COLO829 (cell line): ENCODE results near the gene WDFY4.

Source experiments
- DNase-seq: peaks from one replicate; pipeline ENCODE4 v3.0.0; 2012; ENCODE audit warnings: low spot score

Gene WDFY4

GRCh38 chr10:48817141-48817540 lies 132.5 kb downstream of the WDFY4 start:
- no peak for DNase-seq

- DNase-seq = no peak
These were observed 133.4 kb downstream of the WDFY4 start for GRCh38 chr10:48818081-48818480.

GRCh38 chr10:48818861-48819520 lies 134.3 kb downstream of the WDFY4 start:
- no peak for DNase-seq

- no peak for DNase-seq
These were observed 135.1 kb downstream of the WDFY4 start for GRCh38 chr10:48819783-48820182.

- no peak for DNase-seq
These were observed 135.6 kb downstream of the WDFY4 start for GRCh38 chr10:48820231-48820630.

GRCh38 chr10:48820699-48821098 lies 136.0 kb downstream of the WDFY4 start:
- no peak for DNase-seq

GRCh38 chr10:48821111-48821510 lies 136.4 kb downstream of the WDFY4 start:
- DNase-seq = no peak

GRCh38 chr10:48821692-48822091 lies 137.0 kb downstream of the WDFY4 start:
- no peak for DNase-seq

GRCh38 chr10:48833674-48834073 lies 149.0 kb downstream of the WDFY4 start:
- no peak for DNase-seq

- DNase-seq = no peak
These were observed 149.7 kb downstream of the WDFY4 start for GRCh38 chr10:48834189-48834965.

- no peak for DNase-seq
These were observed 151.1 kb downstream of the WDFY4 start for GRCh38 chr10:48835781-48836180.

- DNase-seq = no peak
These were observed 151.9 kb downstream of the WDFY4 start for GRCh38 chr10:48836605-48837004.

GRCh38 chr10:48838834-48839233 lies 154.2 kb downstream of the WDFY4 start:
- DNase-seq = no peak

GRCh38 chr10:48839809-48840679 lies 155.4 kb downstream of the WDFY4 start:
- no peak for DNase-seq

- DNase-seq = no peak
These were observed 157.6 kb downstream of the WDFY4 start for GRCh38 chr10:48842231-48842630.

- DNase-seq = no peak
These were observed 158.5 kb downstream of the WDFY4 start for GRCh38 chr10:48843198-48843597.

GRCh38 chr10:48844616-48845015 lies 159.9 kb downstream of the WDFY4 start:
- DNase-seq = no peak

GRCh38 chr10:48845512-48845911 lies 160.8 kb downstream of the WDFY4 start:
- no peak for DNase-seq

GRCh38 chr10:48847691-48848090 lies 163.0 kb downstream of the WDFY4 start:
- DNase-seq = no peak

- DNase-seq = no peak
These were observed 172.2 kb downstream of the WDFY4 start for GRCh38 chr10:48856855-48857254.

GRCh38 chr10:48872234-48872633 lies 187.6 kb downstream of the WDFY4 start:
- no peak for DNase-seq

- no peak for DNase-seq
These were observed 193.4 kb downstream of the WDFY4 start for GRCh38 chr10:48878091-48878490.

- no peak for DNase-seq
These were observed 194.8 kb downstream of the WDFY4 start for GRCh38 chr10:48879451-48879850.
